ENCODE data around the gene SFTA2.

- TF ChIP-seq ZFP37 (tag by site-specific recombination; IDR thresholded peaks at IDR 0.05) (no peak), ZNF596 (tag by site-specific recombination; IDR thresholded peaks at IDR 0.05) (no peak), REST (tag by site-specific recombination; IDR thresholded peaks at IDR 0.05) (no peak), ZBTB11 (tag by site-specific recombination; conservative IDR thresholded peaks at IDR 0.05; ENCODE audit: low read depth) (no peak), ZNF174 (tag by site-specific recombination; IDR thresholded peaks at IDR 0.05) (no peak), ZNF202 (tag by site-specific recombination; IDR thresholded peaks at IDR 0.05; ENCODE audit: borderline replicate concordance) (no peak), ZNF274 (IDR thresholded peaks at IDR 0.05; ENCODE audit: low read length) (no peak), ZNF274 (tag by site-specific recombination; IDR thresholded peaks at IDR 0.05; ENCODE audit: borderline replicate concordance) (no peak), ZNF529 (tag by site-specific recombination; IDR thresholded peaks at IDR 0.05; ENCODE audit: insufficient replicate concordance) (no peak), ZXDB (tag by site-specific recombination; IDR thresholded peaks at IDR 0.05) (no peak)
- TF ChIP-seq, protein P1, sequence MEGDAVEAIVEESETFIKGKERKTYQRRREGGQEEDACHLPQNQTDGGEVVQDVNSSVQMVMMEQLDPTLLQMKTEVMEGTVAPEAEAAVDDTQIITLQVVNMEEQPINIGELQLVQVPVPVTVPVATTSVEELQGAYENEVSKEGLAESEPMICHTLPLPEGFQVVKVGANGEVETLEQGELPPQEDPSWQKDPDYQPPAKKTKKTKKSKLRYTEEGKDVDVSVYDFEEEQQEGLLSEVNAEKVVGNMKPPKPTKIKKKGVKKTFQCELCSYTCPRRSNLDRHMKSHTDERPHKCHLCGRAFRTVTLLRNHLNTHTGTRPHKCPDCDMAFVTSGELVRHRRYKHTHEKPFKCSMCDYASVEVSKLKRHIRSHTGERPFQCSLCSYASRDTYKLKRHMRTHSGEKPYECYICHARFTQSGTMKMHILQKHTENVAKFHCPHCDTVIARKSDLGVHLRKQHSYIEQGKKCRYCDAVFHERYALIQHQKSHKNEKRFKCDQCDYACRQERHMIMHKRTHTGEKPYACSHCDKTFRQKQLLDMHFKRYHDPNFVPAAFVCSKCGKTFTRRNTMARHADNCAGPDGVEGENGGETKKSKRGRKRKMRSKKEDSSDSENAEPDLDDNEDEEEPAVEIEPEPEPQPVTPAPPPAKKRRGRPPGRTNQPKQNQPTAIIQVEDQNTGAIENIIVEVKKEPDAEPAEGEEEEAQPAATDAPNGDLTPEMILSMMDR (tag by site-specific recombination; IDR thresholded peaks at IDR 0.05), result no peak
- TF ChIP-seq, protein P2, sequence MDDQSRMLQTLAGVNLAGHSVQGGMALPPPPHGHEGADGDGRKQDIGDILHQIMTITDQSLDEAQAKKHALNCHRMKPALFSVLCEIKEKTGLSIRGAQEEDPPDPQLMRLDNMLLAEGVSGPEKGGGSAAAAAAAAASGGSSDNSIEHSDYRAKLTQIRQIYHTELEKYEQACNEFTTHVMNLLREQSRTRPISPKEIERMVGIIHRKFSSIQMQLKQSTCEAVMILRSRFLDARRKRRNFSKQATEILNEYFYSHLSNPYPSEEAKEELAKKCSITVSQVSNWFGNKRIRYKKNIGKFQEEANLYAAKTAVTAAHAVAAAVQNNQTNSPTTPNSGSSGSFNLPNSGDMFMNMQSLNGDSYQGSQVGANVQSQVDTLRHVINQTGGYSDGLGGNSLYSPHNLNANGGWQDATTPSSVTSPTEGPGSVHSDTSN (CRISPR knock-in tag; IDR thresholded peaks at IDR 0.05), result no peak
These were observed 49.7 kb downstream of the SFTA2 start for GRCh38 chr6:30882204-30882758.

Data from HEK293 (cell line).